GM21717 (cell line): ENCODE measurements around the gene PHF14.

Experiments used
- ATAC-seq: cut with Tn5 transposase; IDR thresholded peaks from one replicate; pipeline ENCODE4 v1.9.1; 2021; ENCODE audit warnings: mild to moderate bottlenecking, moderate library complexity; ENCODE audit not compliant: unreplicated experiment

The PHF14 gene

DNA sequence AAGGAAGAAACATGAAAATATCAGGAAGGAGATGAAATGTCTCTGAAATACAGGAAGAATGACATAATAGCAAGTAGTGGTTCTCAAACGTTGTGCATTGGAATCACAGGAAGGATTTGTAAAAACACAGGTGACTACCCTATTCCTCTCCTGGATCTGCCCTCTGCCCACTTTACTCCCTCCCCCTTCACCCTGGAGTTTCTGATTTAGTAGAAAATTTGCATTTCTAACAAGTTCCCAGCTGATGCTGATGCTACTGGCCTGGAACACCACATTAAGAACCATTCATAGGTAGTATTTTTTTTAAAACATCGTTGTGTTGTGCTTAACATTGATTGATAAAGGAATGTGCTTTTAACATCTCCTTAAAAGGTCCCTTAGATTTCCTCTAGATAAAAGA, 130.9 kb downstream of the PHF14 start:
- no peak for ATAC-seq

DNA sequence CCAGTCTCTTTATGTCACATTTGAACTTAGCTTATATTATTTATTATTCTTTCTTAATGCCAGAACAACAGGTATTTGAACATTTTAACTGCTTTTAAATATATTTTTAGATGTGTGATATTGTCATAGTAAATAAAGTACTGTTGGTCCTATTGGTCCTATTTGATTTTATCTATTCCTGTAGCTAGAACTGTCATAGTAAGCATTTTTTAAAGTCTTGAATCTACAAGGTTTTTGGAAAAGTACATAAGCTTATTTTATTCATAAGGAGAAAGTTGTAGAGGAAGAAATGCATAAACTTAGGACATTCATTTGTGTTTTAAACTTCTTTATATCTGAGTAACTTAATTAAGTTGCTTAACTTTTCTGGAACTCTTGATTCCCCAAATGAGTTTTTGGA, 136.0 kb downstream of the PHF14 start:
- ATAC-seq, result no peak

DNA sequence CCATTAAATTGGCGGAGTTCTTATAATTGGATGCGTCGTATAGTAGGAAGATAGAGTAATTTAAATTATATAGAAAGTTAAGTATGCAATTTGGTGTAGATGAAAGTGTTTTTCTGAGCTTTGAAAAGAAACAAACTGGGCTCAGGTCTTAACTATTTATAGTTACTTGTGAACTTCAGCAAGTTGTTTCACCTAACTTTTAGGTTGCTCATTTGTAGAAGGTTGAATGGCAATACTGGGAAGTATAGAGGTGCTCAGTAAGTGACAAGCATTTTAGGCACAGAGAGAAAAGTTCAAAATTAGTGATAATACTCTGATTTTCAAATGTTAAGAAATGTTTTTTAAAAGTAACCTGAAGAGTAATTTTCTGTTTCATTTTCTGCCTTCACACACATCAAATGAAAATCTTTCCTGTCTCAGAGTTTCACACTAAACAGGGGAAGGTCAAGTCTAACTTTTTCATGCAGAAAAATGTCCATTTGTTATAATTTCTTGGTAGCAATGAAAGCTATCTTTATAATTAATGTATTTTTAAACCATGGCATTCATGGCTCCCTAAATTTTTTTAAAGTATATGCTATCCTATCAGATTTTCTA, 146.5 kb downstream of the PHF14 start:
- peak; percentile 80 for ATAC-seq

DNA sequence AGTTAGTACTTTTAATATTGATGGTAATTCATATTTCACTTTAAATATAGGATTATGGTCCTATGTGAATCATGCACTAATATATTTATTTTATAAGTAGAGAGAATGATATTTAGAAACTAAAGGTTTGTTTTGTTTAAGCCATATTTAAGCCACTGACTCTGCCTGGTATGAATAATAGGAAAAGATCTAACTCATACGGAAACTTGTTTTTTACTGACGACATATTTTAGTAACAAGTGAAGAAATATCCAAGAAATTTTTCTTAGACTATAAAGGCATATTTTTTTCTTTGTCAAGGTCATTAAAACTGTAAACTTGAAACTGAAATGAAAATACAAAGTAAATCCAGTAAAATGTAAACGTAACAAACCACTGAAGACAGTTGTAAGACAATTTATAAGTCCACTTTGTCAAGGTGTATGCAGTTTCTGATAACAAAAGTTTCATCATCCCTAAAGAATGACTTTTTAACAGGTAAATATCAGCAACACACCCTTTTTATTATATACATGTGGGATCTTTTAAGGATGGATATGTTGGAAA, 147.1 kb downstream of the PHF14 start:
- ATAC-seq, result peak; percentile 38

GRCh38 chr7:11124856-11125559, 151.3 kb downstream of the PHF14 start:
- no peak for ATAC-seq

DNA sequence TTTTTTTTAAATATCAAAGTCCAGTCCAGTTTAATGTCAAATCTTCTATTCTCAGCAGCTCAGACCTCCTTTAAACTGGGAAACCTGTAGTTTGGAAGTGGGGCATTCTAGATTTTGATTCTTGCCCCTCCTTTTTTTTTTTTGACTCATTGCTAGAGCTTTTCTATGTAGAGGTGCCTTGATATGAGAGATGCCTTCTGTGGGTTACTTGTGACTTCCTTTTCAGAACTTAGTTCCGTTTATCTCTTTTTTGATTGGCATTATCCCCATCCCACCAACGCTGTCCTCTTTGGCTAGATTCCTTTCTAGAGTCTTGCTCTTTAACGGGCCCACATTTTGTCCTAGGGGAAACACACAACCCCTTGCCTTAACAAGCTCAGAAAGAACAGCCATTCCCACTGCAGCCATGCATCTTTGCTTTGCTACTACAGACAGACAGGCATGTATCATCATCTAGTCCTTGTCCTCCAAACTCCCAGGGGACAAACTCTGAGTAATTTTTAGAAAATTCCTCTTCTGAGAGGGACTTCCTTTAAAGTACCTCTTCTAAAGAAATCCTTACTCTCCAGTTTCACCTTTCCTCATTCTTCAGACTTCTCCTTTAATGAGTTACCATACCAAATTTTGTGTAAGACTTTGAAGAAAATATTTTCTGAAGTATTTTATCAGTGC, 153.6 kb downstream of the PHF14 start:
- no peak for ATAC-seq

- no peak for ATAC-seq
Observed at GRCh38 chr7:11127988-11128387, 154.3 kb downstream of the PHF14 start.

DNA sequence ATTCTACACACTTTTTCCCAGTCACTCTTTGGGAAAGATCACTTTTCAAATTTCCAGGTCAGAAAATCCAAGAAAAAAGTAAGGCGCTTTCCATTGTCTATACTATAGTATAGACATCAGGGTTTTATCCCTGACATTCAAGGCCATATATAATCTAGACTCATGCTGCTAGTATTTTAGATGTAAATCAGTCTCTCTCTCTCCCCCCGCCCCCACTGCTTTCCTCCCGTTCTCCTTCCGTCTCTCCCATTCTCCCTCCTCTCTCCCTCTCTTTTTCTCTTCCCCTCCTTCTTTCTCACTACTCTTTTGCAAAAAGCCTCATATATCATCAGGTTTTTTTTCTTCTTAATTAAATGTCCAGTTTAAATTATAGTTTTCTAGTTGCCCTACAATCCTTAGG, 154.8 kb downstream of the PHF14 start:
- ATAC-seq, result no peak

DNA sequence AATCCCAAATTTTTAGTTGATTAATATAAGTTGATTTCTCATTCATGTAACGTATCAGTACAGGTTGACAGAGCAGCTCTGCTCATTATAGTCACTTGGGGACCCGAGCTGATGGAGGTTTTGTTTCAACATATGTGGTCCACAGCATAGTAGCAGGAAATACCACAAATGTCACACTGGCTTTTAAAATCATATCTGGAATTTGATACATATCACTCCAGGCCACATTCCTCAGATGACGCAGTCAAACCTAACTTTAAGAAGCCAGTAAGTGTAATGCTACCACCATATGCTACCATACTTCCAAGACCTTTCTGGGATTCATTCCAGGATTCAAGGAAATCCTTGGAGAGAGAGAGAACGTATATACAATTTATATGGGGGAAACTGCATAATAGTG, 156.3 kb downstream of the PHF14 start:
- no peak for ATAC-seq

- no peak for ATAC-seq
Observed at GRCh38 chr7:11130601-11131000, 156.9 kb downstream of the PHF14 start.

DNA sequence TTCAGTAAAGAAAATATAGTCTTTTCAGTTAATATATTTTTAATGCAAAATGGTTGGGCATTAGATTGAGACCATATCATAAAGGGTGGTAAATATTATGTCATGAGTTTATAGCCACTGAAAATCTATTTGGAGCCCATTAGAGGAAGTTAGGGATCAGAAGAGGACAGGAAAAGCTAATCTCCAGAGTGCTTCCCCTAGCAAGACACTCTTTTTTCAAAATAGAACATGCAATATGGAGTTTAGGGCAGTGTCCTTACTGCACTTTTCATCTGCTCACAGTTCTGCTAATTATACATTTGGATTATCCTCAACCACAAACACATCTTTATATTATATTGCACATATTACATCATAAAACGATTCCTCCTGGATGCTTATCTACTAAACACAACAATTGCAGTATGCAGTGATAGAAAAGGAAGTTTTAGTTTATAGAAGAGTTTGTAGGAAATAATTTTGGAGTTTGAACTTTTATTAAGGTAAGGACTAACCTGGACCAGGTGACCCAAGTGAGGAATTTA, 159.8 kb downstream of the PHF14 start:
- no peak for ATAC-seq

DNA sequence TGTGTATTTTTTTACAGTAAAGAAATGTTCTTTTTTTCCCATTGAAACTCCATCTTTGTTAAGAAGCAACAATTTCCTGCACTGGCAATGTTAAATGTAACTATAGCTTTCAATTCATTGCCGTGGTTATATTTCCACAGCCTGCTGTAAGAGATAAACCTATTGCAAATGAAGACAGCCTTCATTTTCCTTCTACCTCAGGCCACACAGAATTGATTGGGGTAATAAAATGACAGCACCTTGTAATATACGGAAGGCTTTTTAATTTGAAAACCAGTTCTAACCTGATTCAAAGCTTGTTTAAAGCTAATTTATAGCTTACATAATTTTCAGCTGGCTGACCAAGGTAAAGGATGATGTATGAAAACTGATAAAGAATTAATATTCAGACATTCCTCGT, 161.9 kb downstream of the PHF14 start:
- no peak for ATAC-seq

GRCh38 chr7:11141541-11141940, 167.9 kb downstream of the PHF14 start:
- ATAC-seq, result no peak

GRCh38 chr7:11153694-11154093, 180.0 kb downstream of the PHF14 start:
- ATAC-seq, result no peak

DNA sequence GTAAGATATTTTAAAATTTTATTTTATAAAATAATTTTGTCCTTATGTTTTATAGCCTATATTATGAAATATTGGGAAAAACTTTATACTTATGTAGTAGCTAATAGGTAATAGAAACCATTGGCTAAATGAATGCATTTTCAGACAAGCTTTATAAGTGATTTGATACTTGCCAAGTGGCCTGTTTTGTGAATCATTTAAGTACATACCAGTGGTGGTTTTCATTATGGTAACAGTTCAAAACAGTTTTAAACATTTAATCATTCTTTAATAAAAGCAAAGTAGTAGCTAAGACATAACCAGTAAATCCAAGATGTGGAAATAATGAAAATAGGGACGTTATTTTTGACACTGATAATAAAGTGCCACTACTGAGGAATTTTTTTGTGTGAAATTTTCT, 182.2 kb downstream of the PHF14 start:
- ATAC-seq, result no peak

GRCh38 chr7:11161499-11161898, 187.8 kb downstream of the PHF14 start:
- ATAC-seq, result no peak

- no peak for ATAC-seq
Observed at GRCh38 chr7:11163220-11163619, 189.5 kb downstream of the PHF14 start.

DNA sequence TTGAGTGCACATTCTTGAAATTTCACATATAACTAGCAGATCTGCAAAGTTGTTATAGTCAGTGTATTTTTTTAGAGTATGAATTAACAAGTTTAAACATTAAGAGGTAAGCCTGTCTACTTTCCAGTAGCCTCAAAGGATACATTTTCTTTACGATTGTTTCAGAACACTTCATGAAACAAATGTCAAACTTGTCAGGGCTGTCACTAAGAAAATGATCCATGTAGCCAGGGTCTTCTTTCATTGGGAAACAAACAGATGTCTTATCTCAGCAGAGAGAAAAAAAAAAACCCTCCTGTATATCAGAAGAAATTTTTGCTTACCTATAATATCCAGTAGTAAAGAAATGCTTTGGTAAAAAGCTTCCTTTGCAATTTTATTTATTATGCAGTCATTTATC, 192.4 kb downstream of the PHF14 start:
- no peak for ATAC-seq

DNA sequence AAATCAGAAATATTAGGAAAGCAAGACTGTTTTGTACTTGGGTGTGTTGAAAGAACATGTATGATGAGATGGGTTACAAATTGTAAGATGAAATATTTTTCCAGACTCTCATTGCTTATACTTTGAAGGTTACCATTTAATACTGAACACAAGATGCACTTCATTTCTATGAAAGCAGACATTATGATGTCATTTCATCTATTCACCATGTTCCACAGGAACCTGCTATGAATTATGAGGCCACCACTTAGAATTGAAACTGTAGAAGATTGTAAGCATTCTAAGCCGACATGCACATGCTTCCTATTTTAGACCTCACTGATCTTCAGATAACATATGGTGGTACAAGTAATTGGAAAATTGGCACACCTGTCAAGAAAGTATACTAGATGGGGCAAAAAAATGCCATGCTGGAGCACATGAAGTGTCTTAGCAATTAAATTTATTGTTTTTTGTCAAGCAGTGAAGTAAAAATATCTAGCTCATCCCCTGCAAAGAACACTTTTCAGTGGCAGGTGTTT, 195.0 kb downstream of the PHF14 start:
- ATAC-seq, result no peak

- ATAC-seq, result no peak
Observed at GRCh38 chr7:11170175-11170574, 196.5 kb downstream of the PHF14 start.

GRCh38 chr7:11170863-11171568, 197.3 kb downstream of the PHF14 start:
- ATAC-seq, result no peak
